Stimulated activated naive CD8-positive, alpha-beta T cell treated with anti-CD3 and anti-CD28 coated beads, Interleukin-15, amount 100 ng/mL, for 72 hours (primary cell): ENCODE results near the gene PTPN20.
"Not testable (repeated sequence)": the region's sequence is repeated elsewhere in the genome, so short reads cannot be mapped to it uniquely, and the experiment has no call there.

Experiments
- ATAC-seq: fragments of 150-1000 bp; cut with Tn5 transposase; 2 replicates; pipeline ENCODE4 v1.10.0; 2021; ENCODE audit warnings: mild to moderate bottlenecking, moderate library complexity
- DNase-seq, 2 donors: peaks; one replicate each; pipeline ENCODE4 v3.0.0; 2021 to 2022
- H3K27ac Mint-ChIP-seq, 2 donors: one replicate each; pipeline ENCODE4 v1.8.0; 2022; ENCODE audit warnings: mild to moderate bottlenecking in 2 of 2, mixed read lengths in 2 of 2, moderate library complexity in 2 of 2
- H3K27me3 Mint-ChIP-seq: one replicate; pipeline ENCODE4 v1.8.0; 2022; ENCODE audit warnings: mixed read lengths
- H3K4me1 Mint-ChIP-seq: one replicate; pipeline ENCODE4 v1.8.0; 2022; ENCODE audit warnings: mild to moderate bottlenecking, mixed read lengths
- H3K4me3 Mint-ChIP-seq, 2 donors: one replicate each; pipeline ENCODE4 v1.8.0; 2022; ENCODE audit warnings: mild to moderate bottlenecking in 2 of 2, mixed read lengths in 2 of 2, moderate library complexity in 1 of 2
- H3K9me3 Mint-ChIP-seq, 2 donors: one replicate each; pipeline ENCODE4 v1.8.0; 2022; ENCODE audit warnings: mixed read lengths in 2 of 2

The PTPN20 gene, protein sequence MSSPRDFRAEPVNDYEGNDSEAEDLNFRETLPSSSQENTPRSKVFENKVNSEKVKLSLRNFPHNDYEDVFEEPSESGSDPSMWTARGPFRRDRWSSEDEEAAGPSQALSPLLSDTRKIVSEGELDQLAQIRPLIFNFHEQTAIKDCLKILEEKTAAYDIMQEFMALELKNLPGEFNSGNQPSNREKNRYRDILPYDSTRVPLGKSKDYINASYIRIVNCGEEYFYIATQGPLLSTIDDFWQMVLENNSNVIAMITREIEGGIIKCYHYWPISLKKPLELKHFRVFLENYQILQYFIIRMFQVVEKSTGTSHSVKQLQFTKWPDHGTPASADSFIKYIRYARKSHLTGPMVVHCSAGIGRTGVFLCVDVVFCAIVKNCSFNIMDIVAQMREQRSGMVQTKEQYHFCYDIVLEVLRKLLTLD

DNA sequence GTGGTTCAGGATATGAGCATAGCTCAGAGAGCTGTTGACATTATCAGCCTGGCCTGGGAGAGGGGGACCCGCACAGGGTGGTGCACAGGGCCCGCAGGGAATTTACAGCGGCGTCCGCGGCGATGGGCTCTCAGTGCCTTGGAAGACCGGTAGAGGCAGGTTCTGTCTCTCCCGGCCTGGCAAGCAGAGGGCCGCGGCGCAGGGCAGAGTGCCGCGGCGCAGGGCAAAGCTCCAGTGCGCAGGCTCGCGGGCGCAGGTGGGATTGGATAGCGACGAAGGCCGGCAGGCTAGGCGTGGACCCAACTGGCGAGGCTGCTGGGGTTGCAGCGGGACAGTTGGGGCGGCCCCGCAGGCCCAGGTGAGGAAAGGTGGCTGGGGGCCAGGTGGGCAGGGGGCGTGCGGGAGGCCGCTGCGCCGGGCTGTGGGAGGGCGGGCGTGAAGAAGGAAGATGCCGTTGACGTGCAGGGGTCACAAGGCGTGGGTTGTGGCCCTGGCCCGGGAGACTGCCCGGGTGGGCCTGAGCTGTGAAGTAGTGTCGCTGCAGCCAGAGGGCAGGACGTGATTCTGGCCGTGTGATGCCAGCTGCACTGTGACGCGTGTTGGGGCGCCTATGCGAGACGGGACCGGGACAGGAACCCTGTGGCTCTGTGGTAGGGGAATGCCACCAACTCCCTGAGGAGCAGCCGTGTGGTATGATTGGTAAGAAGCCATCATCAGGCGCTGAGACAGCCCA lies at the start of gene PTPN20:
PTPN20 (plus strand) TSS at position 285 of the 733 bp plus-strand sequence. CDS start 21,072 bp downstream, outside the sequence.
- DNase-seq = peak; percentile 6 to 31
- ATAC-seq = peak; percentile 84
- not testable (repeated sequence) for H3K9me3 Mint-ChIP-seq, H3K27me3 Mint-ChIP-seq, H3K4me1 Mint-ChIP-seq
- Mint-ChIP-seq H3K4me3 (peak within 1 kb of the TSS; percentile 72 to 76), H3K27ac (peak within 1 kb of the TSS; percentile 25 to 82)

DNA sequence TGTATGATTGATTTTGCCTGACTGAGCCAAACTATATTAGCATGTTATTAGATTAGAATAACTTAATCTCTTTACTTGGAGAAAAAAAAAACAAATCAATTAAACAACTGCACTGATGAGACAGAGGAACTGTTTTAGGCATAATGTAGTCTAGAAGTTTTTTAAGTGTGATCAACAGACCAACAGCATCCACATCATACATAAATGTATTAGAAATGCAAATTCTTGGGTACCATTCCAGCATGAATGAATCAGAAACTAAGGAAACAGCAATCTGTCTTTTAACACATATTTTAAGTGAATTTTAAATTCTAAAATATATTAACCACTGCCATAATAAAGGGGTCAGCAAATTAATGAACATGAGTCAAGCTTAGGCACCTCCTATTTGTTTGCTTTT lies 41.5 kb upstream of the PTPN20 start:
- H3K4me1 Mint-ChIP-seq, H3K27me3 Mint-ChIP-seq, H3K4me3 Mint-ChIP-seq, DNase-seq, H3K27ac Mint-ChIP-seq, ATAC-seq, H3K9me3 Mint-ChIP-seq: not testable (repeated sequence)

DNA sequence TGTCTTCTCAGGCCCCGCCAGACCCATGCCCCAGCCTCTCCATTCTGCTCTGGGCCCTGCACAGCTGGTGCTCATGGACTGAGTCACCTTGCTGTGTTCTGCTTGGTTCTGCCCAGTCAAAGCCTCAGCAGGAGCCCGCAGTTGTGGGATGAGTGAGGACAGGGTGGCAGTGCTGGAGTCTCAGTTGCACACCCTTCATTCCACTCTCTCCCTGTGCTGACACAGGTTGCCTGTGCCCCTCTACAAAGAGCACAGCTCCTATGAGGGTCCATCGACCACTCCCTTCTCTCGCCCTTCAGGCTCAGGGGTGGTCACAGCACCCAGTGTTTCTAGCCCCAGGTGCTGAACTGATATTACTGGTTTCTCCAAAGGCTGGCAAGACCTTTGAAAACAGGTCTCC lies 39.6 kb upstream of the PTPN20 start:
- H3K9me3 Mint-ChIP-seq, DNase-seq, H3K27me3 Mint-ChIP-seq, H3K4me3 Mint-ChIP-seq, H3K27ac Mint-ChIP-seq, H3K4me1 Mint-ChIP-seq: not testable (repeated sequence)
- ATAC-seq = peak; percentile 12

DNA sequence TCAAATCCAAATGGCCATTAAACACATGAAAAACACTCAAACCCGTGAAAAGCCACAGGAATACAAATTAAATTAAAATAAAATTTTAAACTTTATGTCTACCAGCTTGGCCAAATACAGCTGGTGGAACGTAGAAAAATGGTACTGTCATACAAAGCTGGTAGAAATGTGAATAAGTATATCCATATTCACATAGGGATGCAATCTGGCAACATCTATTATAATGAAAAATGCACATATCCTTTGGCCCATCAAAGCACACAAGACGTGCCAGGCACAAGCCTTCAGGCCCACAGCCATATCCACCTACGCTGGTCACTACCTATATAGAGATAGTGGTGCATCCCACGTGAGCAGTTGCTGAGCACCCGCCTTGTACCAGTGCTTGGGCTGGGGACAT lies 35.9 kb upstream of the PTPN20 start:
- H3K4me1 Mint-ChIP-seq, H3K27me3 Mint-ChIP-seq, ATAC-seq, H3K27ac Mint-ChIP-seq, H3K9me3 Mint-ChIP-seq, DNase-seq, H3K4me3 Mint-ChIP-seq: not testable (repeated sequence)

DNA sequence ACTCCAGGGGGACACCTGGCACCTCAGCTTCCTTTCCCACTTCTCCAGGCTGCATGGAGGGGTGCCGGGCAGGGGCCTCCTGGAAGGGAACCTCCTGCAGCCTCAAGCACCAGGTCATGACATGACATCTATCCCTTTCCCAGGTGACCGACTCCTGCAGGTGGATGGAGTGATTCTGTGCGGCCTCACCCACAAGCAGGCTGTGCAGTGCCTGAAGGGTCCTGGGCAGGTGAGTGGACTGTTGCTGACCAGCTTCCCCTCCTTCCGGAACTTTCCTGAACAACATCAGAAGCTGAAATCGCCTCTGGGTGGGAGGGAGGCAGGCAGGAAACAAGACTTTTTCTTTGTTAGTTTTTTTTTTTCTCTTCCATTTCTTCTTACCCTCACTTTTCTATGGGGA lies 34.5 kb upstream of the PTPN20 start:
- not testable (repeated sequence) for ATAC-seq, H3K9me3 Mint-ChIP-seq, H3K27ac Mint-ChIP-seq, H3K27me3 Mint-ChIP-seq, H3K4me3 Mint-ChIP-seq, DNase-seq, H3K4me1 Mint-ChIP-seq

DNA sequence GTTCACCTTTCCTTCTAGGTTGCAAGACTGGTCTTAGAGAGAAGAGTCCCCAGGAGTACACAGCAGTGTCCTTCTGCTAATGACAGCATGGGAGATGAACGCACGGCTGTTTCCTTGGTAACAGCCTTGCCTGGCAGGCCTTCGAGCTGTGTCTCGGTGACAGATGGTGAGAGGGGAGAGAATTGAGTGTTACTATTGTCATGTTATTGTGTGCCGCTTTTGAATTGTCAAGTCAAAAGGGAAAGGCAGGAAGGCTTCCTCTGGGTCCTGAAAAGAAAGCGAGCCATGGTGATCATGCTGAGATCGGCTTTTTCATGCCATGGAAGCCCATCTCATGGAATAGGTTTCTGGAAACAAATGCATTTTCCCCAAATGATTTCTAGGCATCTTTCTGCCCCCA lies 32.5 kb upstream of the PTPN20 start:
- not testable (repeated sequence) for H3K9me3 Mint-ChIP-seq, H3K27ac Mint-ChIP-seq, H3K4me3 Mint-ChIP-seq, ATAC-seq, H3K4me1 Mint-ChIP-seq, DNase-seq, H3K27me3 Mint-ChIP-seq

DNA sequence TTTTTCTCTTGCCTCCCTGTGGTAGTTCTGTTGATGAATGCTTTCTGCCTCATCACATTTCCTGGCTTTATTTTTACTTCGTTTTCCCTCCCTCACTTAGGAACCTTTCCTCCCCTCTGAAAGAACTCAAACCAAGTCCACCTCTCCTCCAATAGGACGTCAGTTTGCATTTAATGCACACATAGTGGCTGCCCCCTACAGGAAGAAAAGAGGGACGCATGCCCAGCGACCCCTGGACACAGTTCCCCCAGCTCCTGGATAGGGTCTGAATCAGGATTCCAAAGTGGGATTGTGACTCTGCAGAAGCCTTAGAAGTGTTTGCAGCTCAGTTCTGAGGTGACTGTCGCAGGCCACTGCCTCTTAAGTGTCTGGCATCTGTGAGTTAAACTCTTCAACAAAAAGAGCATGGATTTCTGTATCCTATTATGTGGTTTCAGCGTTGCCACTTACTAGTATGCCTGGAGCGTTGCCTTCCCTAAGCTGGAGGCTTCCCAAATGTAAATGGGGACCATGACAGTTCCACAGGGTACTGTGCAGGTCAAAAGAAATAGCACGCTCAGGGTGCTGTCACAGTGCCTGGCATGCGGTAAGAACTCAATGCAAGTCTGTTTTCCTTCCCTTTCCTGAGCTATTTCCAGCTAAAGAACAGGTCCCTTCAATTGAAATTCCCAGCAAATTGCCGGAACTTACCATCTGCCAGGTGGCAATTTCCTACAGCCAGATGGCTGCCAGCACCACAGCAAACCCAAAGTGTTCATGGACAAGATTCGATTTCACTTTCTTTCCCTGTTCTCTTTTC lies 20.2 kb upstream of the PTPN20 start:
- not testable (repeated sequence) for H3K9me3 Mint-ChIP-seq, H3K4me1 Mint-ChIP-seq, DNase-seq, ATAC-seq, H3K27me3 Mint-ChIP-seq, H3K27ac Mint-ChIP-seq, H3K4me3 Mint-ChIP-seq

DNA sequence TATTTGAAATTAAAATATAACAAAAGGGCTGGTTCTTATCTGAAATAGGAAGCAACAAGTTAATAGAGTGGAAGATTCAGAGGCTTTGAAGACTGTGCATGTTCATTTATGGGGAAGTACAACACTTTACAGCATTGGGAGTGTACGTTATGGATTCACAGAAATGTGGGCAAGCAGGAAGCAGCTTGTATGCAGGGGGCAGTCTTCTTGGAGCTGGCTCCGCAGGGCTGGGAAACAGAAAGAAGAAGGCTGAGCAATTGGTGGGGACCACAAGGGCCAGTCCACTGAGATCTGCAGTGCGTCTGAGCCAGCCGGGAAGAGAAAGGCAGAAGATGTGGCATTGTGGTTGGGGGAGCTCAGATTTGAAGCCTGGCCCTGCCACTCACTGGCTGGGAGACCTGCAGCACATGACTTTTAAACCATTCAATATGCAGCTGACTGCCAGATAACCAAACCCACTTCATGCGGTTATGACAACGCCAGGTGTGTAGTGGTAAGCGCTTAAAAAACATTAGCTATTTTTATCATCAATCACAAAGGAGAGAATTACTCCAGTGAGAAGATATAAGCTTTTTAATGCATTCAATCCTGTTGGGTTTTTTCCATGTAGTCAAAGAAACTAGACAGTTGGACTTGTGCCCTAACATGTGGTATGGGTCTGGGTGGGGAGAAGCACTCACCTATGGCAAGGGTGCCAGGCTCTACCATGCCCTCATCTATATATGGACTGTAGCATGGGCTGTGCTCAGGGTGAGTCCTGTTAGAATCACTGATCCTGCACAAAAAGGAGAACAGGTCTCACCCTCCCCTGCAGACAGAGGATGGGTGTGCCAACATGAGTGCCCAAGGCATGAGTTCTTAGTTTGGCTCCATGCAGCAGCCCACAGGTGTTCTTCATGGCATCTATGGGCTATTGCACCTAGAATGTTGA lies 14.2 kb upstream of the PTPN20 start:
- not testable (repeated sequence) for H3K9me3 Mint-ChIP-seq, H3K4me3 Mint-ChIP-seq, H3K27ac Mint-ChIP-seq, H3K4me1 Mint-ChIP-seq, DNase-seq, ATAC-seq, H3K27me3 Mint-ChIP-seq

DNA sequence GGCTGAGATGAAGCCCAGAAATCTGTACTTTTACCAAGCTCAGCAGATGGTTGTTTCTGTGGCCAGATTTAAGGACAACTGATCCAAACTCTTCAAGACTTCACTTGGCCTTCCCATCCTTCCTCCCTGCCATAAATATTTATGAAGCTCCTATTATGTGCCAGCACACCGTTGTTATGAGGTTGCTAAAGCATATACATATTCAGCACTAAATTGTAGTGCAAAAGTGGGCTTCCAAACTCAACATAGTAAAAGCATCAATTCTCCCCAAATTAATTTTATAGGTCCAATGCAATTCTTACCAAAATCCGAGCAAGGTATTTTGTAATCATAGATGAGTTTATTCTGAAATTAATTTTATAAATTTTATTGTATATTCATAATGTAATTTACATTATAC lies 10.0 kb upstream of the PTPN20 start:
- not testable (repeated sequence) for H3K27me3 Mint-ChIP-seq, H3K27ac Mint-ChIP-seq, H3K4me1 Mint-ChIP-seq, DNase-seq, ATAC-seq, H3K9me3 Mint-ChIP-seq, H3K4me3 Mint-ChIP-seq

DNA sequence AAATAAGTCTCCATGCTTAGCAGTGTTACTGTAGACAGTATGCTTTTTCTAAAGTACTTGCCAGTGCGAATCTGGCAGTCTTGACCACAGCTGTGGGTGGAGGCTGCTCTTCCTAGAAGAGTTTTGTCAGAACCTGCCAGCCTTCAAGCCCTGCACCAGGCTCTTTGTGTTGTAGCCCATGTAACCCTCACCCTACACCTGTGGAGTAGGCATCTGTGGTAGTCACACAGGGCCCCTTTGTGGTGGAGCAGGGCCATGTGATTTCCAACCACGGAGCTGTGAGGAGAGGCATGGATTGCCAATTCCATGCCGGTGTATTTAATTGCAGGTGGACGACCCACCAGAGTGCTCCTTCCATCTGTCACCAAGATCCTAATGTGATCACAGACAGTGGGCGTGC lies 7.4 kb upstream of the PTPN20 start:
- not testable (repeated sequence) for H3K4me1 Mint-ChIP-seq, H3K4me3 Mint-ChIP-seq, DNase-seq, H3K9me3 Mint-ChIP-seq, ATAC-seq, H3K27me3 Mint-ChIP-seq, H3K27ac Mint-ChIP-seq

DNA sequence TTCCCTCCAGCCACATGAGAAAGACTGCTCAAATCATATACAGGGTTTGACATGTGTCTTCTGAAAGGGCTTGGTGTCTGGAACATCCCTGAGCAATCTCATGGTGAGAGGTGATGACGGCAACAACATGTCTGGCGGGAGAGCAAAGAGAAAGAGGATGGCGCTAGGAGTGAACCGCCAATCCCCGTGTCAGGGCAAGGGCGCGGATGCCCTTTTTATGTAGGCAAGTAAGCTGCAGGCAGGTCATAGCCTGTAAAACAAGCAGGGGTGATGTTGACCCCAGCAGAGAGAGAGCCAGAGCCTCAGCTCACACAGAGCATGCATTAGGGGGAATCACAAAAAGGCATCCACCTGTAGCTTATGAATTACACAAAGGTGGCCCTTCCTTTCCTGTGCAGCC lies 4.9 kb upstream of the PTPN20 start:
- H3K9me3 Mint-ChIP-seq, DNase-seq, H3K4me3 Mint-ChIP-seq, ATAC-seq, H3K27ac Mint-ChIP-seq, H3K27me3 Mint-ChIP-seq, H3K4me1 Mint-ChIP-seq: not testable (repeated sequence)

DNA sequence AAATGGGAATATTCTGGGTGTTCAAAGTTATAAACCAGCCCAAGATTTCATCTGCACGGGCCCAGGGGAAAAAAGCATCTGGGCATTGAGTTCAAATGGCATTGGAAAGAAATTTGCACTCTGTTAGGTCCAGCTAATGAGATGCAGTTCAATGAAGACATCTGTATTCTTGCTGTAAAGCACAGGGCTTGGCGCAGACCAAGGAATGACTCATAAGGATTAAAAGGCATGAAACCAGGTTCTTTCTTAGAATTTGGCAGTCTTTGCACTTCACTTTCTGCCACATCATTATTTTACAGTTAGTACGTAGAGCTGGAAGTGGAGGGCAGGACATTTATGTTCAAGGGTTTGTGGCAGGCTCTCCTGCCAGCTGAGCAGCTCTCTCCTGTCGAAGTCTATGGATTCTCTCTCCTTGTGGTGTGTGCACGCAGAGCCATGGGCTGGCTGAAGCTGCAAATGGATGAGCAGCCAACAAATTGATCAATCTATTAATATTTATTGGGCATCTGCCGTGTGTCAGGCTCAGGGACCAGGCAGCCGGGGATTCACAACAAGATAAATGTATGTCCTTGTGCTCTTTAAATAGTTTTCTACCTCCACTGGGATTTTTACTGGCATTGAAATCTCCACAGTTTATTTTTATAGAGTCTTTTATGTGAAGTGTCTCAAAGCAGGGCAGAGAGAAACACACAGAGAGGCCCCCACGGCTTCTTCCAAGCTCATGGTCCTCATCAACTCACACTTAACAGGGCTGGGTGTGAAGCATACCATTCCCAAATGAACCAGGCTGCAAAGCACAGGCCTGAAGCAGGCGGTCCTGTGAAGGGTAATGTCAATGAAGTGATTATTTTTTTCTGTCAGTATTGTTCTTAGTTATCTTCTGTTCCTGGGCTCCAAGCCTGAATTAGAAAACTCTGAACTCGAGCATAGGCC lies 3.8 kb upstream of the PTPN20 start:
- H3K4me3 Mint-ChIP-seq, DNase-seq, H3K27me3 Mint-ChIP-seq, H3K27ac Mint-ChIP-seq, H3K4me1 Mint-ChIP-seq, H3K9me3 Mint-ChIP-seq: not testable (repeated sequence)
- peak; percentile 52 for ATAC-seq

DNA sequence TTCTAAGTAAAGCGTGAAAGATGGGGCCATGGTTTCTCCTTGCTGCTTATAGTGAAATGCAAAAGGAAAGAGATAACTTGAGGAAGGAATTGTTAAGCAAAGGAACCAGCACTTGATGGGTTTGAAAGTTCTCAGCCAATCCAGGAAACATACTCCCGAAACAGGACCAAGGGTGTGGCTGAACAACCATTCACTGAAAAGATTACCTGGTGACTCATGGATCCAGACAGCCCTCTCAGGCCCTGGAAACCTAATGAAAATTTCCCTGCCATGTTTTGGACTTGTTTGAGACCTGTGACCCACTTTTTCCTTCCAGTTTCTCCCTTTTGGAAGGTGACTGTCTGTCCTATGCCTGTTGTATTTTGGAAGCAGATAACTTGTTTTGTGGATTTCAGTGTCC lies 11.3 kb downstream of the PTPN20 start:
- H3K4me1 Mint-ChIP-seq, H3K27me3 Mint-ChIP-seq, H3K9me3 Mint-ChIP-seq, ATAC-seq, H3K4me3 Mint-ChIP-seq, H3K27ac Mint-ChIP-seq, DNase-seq: not testable (repeated sequence)

DNA sequence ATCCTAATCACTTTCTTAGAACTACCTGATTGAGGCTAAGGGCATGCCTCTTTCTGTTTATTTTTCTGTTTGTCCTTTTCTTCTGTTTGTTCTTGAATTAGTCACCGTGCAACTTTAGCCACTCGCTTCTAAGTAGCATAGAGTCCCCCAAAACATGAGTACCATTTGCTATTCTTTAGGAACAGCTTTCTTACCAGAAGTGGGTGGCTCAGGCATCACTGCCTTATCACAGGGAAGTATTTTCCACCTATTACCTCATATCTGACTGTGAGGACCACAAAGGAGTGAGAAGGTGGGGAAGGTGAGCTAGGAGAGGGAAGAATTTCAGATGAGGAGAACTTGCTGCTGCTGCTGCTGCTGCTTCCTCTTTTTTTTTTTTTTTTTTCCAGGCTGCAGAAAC lies 13.9 kb downstream of the PTPN20 start:
- H3K4me1 Mint-ChIP-seq, H3K27me3 Mint-ChIP-seq, H3K9me3 Mint-ChIP-seq, DNase-seq, H3K4me3 Mint-ChIP-seq, ATAC-seq, H3K27ac Mint-ChIP-seq: not testable (repeated sequence)
